HG02642 (cell line): ENCODE results near the gene TFIP11.
"Not testable (repeated sequence)": the region's sequence is repeated elsewhere in the genome, so short reads cannot be mapped to it uniquely, and the experiment has no call there.

Experiments used
- ATAC-seq: cut with Tn5 transposase; IDR thresholded peaks from one replicate; pipeline ENCODE4 v1.9.1; 2021; ENCODE audit warnings: mild to moderate bottlenecking; ENCODE audit not compliant: unreplicated experiment, poor library complexity

The TFIP11 gene

GRCh38 chr22:26542831-26543230, 30.6 kb upstream of the TFIP11 start:
- no peak for ATAC-seq

- ATAC-seq = no peak
These were observed 29.0 kb upstream of the TFIP11 start for GRCh38 chr22:26541167-26541819.

DNA sequence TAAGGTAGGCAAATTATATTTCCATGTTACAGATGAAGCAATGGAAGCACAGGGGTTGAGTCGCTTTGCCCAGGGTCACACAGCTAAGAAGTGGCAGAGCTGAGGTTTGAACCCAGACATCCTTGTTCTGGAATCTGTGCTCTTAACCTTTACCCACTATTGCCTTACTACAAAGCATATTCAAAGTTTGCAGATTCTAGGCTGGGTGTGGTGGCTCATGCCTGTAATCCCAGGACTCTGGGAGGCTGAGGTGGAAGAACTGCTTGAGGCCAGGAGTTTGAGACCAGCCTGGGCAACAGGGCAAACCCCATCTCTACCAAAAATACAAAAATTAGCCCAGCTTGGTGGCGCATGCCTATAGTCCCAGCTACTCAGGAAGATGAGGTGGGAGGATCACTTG, 27.8 kb upstream of the TFIP11 start:
- ATAC-seq = no peak

DNA sequence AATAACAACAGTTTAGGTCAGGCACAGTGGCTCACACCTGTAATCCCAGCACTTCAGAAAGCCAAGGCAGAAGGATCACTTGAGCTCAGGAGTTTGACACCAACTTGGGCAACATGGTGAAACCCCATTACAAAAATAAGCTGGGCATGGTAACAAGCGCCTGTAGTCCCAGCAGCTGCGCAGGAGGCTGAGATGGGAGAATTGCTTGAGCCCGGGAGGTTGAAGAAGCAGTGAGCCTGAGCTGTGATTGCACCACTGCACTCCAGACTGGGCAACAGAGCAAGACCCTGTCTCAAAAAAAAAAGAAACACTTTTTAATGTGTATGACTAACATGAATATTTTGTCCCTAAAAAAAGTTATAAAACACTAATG, 24.5 kb upstream of the TFIP11 start:
- no peak for ATAC-seq

DNA sequence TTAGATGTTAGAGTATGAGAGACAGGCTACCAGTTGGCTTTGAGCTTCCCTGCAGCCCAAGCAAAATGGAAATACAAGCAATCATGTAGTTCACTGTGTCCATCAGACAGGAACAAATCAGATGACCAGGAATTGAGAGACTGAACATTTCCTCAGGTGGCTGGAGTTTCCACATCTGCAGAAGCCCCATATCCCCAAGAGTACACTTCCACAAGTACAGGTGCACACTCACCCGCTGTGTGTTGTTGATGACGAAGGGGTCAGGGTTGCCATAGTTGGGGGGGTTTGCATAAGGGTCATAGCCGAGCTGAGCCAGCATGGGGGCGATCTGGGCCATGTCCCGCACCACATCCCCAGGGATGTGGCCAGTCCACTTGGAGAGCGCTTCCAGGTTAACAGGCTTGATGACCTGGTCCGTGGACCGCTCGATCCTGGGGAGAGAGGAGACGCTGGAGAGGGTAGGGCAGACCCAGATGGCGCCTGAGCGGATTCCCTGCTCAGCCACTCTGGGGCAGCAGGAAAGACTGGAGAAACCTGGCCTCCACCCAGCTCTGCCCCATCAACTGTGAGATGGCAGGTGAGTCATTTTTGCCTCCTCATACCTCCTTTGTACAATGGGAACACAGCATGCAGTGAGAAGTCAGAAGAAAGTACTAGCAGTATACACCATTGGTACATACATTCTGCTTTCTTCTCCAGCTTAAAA, 23.9 kb upstream of the TFIP11 start:
- no peak for ATAC-seq

DNA sequence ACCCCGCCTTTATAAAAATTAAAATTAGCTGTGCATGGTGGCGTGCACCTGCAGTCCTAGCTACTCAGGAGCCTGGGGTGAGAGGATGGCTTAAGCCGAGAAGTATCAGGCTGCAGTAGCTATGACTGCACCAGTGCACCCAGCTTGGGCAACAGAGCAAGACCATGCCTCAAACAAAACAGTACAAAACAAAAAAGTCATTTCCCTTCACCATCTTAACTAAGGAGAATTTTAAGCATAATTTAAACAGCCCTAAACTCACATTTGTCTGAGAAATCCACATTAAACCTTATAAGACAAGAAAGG, 23.3 kb upstream of the TFIP11 start:
- ATAC-seq = no peak

GRCh38 chr22:26534874-26535602, 22.8 kb upstream of the TFIP11 start:
- ATAC-seq = no peak

DNA sequence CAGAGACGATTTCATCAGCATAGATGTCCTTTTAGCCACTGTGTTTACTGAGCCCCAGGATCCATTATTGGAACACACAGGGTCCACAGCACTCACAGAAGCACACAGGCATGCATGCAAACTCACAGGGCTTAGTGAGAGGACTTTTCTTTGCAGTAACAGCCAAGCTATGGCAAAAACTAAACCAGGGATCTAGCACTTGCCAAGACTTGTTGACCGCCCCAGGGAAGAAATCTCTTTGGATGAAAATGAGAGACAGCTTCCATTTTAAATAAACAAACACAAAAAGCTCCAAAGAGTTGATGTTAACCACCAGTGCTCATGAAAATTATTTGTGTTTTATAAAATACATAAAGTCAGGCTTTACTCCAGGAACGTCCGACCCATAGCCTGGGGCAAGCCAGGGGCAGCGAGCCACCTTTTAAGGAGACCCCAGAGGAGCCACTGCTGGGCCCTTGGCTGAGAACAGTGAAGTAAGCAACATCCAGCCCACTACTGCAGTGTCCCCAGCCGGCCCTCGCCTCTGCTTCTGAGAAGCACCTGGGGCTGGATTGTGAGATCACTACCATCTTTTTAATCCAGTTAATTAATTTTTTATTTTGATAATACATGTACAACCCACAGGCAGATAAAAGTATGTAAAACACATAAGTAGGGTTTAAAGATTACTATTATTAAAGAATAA, 22.0 kb upstream of the TFIP11 start:
- no peak for ATAC-seq

DNA sequence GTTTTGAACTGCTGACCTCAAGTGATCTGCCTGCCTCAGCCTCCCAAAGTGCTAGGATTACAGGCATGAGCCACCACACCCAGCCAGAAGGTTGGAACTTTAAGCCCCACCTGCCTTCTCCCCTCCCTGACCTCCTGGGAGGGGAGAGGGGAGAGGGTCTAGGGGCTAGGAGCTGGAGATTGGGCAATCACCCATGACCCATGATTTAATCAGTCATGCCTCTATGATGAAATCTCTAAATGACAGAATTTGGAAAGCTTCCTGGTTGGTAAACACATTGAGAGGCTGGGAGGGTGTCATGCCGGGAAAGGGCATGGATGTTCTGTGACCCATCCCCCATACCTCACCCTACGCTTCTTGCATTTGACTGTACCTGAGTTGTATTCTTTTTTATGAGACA, 17.1 kb upstream of the TFIP11 start:
- ATAC-seq = no peak

GRCh38 chr22:26528518-26528917, 16.2 kb upstream of the TFIP11 start:
- ATAC-seq = not testable (repeated sequence)

- ATAC-seq = no peak
These were observed 15.5 kb upstream of the TFIP11 start for GRCh38 chr22:26527574-26528465.

GRCh38 chr22:26527167-26527566, 14.9 kb upstream of the TFIP11 start:
- ATAC-seq = no peak

DNA sequence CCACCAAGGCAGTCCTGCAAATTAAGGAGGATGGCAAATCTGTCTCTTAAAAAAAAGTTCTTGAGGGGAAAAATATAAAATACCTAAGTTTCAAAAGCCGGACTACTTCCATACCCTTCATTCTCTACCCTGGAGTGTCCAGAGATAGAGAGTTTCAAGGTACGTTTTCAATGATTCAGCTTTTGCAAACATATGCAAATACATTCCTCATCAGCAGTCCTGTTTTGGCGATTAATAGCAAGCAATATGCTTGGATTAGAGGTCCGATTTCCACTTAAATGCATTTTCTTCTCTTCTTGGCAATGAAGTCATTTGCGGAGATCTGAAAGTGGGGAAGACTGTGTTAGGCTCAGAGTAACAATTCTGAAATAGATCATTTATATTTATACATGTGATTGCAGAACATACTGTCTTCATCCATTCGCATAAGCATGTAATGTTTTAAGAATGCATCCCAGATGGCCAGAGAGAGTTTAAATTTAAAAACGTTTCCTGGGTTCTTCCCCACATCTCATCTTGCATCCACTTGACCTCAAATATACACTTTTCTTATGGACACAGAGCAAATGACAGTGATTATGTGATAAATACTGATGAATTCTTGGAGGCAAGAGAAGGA, 13.8 kb upstream of the TFIP11 start:
- ATAC-seq = no peak

DNA sequence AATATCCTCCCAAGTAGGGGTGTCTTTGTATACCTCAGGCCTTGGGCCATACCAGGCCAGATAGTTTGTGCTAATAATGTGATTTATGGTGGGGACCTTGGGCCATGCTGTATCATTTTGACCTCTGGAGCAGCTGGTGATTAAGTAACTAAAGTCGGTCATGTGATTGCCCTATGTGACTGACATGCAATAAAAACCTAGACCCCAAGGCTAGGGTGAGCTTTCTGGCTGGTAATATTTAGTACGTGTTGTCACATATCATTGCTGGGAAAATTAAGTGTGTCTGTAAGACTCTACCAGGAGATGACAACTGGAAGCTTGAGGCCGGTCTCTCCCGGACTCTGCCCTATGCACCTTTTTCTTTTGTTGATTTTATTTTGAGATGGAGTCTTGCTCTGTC, 12.6 kb upstream of the TFIP11 start:
- no peak for ATAC-seq

DNA sequence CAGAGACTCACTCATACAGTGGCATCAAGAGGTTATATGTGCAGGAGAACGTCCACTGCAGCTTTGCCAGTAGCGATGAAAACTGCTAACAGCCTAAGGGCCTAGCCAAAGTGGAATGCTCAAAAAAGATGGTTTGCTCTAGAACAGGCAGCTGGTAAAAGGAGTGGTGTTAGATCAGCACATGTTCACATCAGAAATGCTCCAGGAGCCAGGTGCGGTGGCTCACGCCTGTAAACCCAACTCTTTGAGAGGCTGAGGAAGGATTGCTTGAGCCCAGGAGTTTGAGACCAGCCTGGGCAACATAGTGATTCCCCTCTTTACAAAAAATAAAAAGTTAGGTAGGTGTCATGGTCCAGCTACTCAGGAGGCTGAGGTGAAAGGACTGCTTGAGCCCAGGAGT, 10.3 kb upstream of the TFIP11 start:
- ATAC-seq = no peak

GRCh38 chr22:26522012-26522411, 9.7 kb upstream of the TFIP11 start:
- no peak for ATAC-seq

DNA sequence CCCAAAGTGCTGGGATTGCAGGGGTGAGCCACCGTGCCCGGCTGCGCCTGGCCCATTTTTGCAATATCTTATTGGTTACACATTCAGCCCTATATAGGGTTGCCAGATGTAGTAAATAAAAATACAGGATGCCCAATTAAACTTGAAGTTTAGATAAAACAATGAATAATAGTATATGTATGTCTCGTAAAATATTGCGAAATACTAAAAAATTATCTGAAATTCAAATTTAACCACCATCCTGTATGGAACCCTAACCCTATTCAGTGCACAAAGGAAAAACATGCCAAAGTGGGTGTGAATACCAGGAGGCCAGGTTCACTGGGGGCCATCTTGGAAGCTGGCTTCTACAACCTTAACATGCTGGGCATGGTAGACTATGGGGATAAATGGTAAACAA, 5.2 kb upstream of the TFIP11 start:
- no peak for ATAC-seq

- ATAC-seq = no peak
These were observed 4.2 kb upstream of the TFIP11 start for GRCh38 chr22:26516503-26516902.

DNA sequence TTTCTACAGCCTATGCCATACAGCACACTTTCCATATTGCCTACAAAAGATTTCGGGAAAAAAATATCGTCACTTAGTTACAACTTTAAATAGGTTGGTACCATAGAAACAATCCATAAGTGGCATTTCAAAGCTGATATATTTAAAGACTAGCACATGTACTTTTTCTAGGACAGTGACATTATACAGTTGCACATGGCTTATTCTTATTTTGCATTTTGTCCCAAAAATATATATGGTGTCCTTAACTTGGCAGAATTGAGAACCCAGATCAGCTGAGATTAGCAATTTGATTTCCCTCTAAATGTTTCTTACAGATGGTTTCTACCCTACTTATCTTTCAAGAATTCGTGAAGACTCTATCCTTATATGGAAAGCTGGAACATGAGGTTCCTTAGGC, 3.7 kb upstream of the TFIP11 start:
- no peak for ATAC-seq
